Fibroblast of mammary gland (primary cell): ENCODE data around the gene KRTAP5-11.
"Not testable (repeated sequence)": the region's sequence is repeated elsewhere in the genome, so short reads cannot be mapped to it uniquely, and the experiment has no call there.

Experiments used
- DNase-seq: peaks from one replicate; pipeline ENCODE4 v3.0.0-alpha.2; 2010; ENCODE audit warnings: low read depth
- H3K4me3 ChIP-seq: 2 replicates; pipeline ENCODE4 v1.5.1; 2011; ENCODE audit warnings: low read depth, mild to moderate bottlenecking, low read length, moderate library complexity; ENCODE audit not compliant: control insufficient read depth
- TF ChIP-seq, protein P1 (sequence below): conservative IDR thresholded peaks from 2 replicates; pipeline ENCODE4 v1.5.1; 2011; ENCODE audit warnings: low read depth, low read length, inconsistent platforms; ENCODE audit not compliant: control insufficient read depth, insufficient read depth

The KRTAP5-11 gene

DNA sequence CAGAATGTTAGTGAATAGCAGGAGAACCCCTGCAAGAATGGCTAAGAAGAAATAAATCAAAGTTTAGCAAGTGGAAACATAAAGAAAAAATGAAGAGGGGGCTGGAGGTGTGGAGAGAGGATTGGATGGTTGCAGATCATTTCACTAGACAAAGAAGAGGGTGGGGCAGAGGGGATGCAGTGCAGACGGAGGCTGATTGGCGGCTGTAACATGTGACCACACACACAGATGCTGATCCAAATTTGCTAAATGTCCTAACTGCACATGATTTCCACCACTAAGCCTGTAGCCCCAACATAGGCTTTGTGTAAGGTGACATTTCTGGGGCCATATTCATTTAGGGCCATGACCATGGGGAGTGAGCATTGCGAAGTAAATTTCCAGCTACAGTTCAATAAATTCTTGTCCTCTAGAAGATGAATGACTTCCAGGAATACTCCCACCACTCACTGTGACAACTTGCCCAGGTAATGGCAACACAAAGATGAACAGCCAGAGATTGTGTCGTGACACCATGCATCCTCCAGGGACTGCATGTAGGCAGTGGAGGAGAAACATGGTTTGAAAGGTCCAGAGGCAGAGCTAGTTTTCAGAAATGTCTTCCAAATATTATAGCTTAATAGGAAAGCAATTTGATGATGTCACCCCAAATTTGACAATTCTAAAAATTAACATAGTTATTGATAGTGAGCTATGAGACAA lies 6.8 kb downstream of the KRTAP5-11 start:
- TF ChIP-seq, protein P1, sequence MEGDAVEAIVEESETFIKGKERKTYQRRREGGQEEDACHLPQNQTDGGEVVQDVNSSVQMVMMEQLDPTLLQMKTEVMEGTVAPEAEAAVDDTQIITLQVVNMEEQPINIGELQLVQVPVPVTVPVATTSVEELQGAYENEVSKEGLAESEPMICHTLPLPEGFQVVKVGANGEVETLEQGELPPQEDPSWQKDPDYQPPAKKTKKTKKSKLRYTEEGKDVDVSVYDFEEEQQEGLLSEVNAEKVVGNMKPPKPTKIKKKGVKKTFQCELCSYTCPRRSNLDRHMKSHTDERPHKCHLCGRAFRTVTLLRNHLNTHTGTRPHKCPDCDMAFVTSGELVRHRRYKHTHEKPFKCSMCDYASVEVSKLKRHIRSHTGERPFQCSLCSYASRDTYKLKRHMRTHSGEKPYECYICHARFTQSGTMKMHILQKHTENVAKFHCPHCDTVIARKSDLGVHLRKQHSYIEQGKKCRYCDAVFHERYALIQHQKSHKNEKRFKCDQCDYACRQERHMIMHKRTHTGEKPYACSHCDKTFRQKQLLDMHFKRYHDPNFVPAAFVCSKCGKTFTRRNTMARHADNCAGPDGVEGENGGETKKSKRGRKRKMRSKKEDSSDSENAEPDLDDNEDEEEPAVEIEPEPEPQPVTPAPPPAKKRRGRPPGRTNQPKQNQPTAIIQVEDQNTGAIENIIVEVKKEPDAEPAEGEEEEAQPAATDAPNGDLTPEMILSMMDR: no peak
- H3K4me3 ChIP-seq: no peak overlapping the region
- DNase-seq: no peak

DNA sequence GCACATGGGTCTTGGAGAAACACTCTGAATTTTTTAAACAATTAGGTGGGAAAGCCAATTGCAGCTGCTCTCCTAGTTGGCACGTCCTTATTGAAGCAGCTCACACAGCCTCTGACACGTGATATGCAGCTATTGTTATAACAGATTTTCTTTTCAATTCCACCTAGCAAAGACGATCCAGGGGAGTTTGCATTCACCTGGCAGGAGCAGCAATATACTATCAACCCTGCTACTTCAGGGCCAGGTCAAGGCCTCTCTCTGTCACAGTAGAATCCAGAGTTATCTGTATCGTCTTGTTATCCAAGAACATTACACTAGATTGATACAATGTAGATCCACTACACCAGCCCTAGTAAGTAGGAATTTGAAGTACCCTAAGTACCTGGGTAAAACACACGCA lies 8.3 kb downstream of the KRTAP5-11 start:
- no peak for DNase-seq
- TF ChIP-seq, protein P1: no peak

DNA sequence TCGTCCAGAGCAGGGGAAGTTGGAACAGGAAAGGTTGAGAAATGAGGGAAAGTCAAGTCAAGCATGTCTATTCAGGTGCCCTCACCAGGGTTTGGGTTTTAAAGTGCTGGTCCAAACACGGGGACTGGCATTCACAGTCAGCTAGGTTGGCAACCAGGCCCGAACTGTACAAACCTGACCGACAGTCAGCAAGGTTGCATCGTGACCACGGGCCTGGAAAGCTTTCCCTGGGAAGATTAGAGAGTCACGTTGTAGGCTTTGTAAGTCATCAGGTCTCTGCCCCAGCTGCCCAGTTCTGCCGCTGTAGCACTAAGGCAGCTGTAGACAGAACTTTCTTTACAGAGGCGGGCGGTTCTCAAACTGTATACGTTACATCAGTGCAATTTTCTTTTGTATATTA lies 9.9 kb downstream of the KRTAP5-11 start:
- TF ChIP-seq, protein P1: no peak
- no peak overlapping the region for H3K4me3 ChIP-seq
- DNase-seq: no peak

More for the DNA sequence above, 8.3 kb downstream of the KRTAP5-11 start:
- H3K4me3 ChIP-seq: no peak overlapping the region

DNA sequence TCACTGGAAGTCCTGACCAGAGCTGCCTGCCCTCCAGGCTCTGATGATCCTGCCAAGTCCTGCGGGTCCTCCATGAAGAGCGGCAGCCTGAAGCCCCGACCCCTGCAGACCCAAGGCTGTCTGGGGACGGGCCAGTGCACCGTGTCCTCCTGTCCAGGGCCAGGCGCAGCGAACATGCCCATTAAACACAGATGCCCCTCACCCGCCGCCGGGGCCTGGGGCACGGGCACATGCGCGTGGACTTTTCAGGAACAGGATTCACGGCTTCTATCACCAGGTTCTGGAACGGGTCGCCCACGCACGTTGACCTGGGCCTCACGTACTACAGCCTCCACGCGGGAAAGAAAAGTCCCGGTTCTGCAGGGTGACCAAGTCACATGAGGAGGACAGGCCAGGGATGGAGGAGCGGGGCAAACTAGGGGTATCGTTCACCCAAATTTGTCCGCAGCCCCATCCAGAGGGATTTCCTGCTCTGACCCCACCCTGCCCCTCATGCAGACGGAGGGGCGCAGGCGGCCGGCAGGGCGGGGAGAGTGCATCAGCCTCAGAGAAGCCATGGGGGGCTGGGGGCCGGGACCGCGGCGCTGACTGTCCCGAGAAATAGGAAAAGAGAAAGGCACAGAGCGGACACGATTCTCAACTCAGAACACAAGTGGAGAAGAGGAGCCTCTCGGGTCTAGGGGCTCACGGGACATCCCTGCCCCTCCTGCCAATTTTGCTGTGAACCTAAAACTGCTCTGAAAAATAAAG lies 11.4 kb downstream of the KRTAP5-11 start:
- not testable (repeated sequence) for H3K4me3 ChIP-seq, DNase-seq

DNA sequence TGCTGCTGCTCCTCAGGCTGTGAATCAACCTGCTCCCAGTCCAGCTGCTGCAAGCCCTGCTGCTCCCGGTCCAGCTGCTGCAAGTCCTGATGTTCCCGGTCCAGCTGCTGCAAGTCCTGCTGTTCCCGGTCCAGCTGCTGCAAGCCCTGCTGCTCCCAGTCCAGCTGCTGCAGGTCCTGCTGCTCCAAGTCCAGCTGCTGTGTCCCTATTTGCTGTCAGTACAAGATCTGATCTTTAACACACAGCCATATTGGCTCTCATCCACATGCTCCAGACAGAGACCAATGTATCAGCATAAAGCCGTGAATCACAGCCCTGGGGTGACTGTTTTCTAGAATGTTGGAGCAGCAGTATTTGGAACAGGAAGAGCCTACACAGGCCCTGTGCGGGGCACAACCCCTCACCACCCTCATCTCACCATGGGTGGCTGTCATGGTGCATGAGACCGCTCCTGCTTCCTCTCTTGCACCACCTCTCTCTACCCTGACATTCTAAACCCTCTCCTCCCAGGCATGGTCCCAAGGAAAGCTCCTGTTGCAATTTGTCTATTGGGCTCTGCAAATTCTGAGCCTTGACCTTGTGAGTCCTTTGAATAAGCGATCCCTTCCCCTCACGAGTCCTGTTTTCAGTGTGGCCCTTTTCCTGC lies 13.8 kb downstream of the KRTAP5-11 start:
- H3K4me3 ChIP-seq: no peak overlapping the region
- peak; percentile 30 for DNase-seq
- TF ChIP-seq, protein P1: no peak

DNA sequence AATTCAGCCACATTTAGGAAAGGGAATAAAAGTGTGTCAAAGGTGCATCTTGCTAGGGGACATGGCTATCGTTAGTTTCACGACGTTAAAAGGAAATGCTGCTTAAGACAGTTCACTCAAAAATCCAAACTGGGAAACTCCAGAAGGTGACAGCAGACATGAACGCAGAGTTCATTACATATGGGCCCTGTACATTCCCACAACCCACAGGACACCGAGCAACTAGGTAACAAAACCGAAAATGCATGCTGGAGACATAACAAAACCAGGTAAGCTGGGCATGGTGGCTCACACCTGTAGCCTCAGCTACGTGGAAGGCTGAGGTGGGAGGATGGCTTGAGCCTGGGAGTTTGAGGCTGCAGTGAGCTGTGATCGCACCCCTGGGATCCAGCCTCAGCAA lies 15.0 kb downstream of the KRTAP5-11 start:
- not testable (repeated sequence) for DNase-seq, H3K4me3 ChIP-seq

DNA sequence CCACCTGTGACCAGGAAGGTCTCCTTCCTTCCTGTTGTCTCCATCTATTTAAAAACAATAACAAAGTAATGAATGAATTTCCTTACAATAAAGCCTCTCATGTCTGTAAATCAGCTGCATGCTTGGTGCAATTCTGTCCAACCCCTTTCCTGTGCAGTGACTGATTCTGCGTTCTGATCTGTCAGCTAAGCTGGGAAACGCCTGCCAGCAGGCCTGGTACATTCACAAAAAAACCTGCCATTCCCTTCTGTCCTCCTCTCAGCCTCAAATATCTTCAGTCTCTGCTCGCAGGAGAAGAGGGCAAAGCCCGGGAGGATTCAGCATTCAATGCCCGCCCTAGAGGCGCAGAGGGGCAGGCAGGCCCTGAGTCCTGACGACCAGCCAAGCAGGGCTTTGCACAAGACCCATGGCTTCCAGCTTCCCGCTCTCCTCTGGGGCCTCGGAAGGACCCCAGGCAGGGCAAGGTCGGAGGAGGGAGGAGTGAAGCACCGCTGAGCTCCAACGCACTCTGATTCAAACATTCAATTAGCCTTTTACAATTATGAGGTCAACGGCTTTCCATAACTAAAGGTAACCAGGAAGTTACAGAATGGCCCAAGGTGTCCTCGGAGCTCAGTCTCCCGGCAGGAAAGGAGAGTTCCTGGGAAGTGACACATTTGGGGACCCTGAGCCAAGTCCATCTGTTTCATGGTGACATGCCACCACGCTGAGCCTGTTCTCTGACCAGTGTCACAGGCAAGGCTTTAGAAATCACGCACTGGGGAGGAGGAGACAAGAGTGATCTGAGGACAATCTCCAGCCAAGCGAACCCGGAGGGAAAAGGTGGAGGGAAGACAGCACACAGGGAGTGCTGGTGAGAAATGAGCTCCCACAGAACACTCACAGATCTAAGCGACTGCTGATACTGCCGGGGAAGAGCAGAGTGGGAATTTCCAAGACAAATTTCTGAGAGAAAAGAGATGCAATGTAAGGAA lies 15.8 kb downstream of the KRTAP5-11 start:
- not testable (repeated sequence) for H3K4me3 ChIP-seq, DNase-seq
